WTC11 (cell line): Measurements from ENCODE around the gene JMJD8. TPM values are rescaled to one million over a fixed set of nuclear protein-coding genes. Genes with fewer than 3 reads are reported as not detected.

ENCODE experiments used
- ATAC-seq: fragments of 200-7000 bp; cut with Tn5 transposase; 2 replicates; pipeline ENCODE4 v1.10.0; 2021; ENCODE audit warnings: mild to moderate bottlenecking, moderate library complexity
- CTCF ChIA-PET: fragments of 300-600 bp; sonication (Branson Sonifier 250); formaldehyde crosslinking; loops from one replicate; lab custom pipeline; 2021; ENCODE audit warnings: antibody characterized with exemption; lab: Charles Lee
- POLR2A ChIA-PET: fragments of 350-600 bp; sonication (Branson Sonifier 250); formaldehyde crosslinking; loops from one replicate; lab custom pipeline; 2021; ENCODE audit warnings: antibody characterized with exemption; lab: Charles Lee
- DNase-seq: peaks from one replicate; pipeline ENCODE4 v3.0.0; 2021; ENCODE audit warnings: low spot score
- H3K27ac Mint-ChIP-seq: 2 replicates; pipeline ENCODE4 v1.8.0; 2021; ENCODE audit warnings: mixed read lengths
- H3K27me3 Mint-ChIP-seq: 2 replicates; pipeline ENCODE4 v1.8.0; 2021; ENCODE audit warnings: low read depth, mild to moderate bottlenecking, moderate library complexity, mixed read lengths
- H3K36me3 Mint-ChIP-seq: 2 replicates; pipeline ENCODE4 v1.8.0; 2021; ENCODE audit warnings: mixed read lengths
- H3K4me1 Mint-ChIP-seq: 2 replicates; pipeline ENCODE4 v1.8.0; 2022; ENCODE audit warnings: mixed read lengths
- H3K4me3 Mint-ChIP-seq: 2 replicates; pipeline ENCODE4 v1.8.0; 2021; ENCODE audit warnings: mild to moderate bottlenecking, moderate library complexity, mixed read lengths
- H3K9me3 Mint-ChIP-seq: 2 replicates; pipeline ENCODE4 v1.8.0; 2021; ENCODE audit warnings: mixed read lengths
- AFF4 ChIP-seq: sonication (generic); formaldehyde crosslinking; IDR thresholded peaks from 2 replicates; pipeline ENCODE4 v1.8.1; 2023; ENCODE audit warnings: mild to moderate bottlenecking, missing genetic modification reagents, borderline replicate concordance
- CBFB ChIP-seq: sonication (generic); formaldehyde crosslinking; IDR thresholded peaks from 2 replicates; pipeline ENCODE4 v1.8.1; 2022; ENCODE audit warnings: mild to moderate bottlenecking, low read depth, missing genetic modification reagents
- CREB1 ChIP-seq: sonication (generic); formaldehyde crosslinking; IDR thresholded peaks from 2 replicates; pipeline ENCODE4 v1.8.0; 2023; ENCODE audit warnings: mild to moderate bottlenecking, missing genetic modification reagents
- ELF4 ChIP-seq: sonication (generic); formaldehyde crosslinking; IDR thresholded peaks from 2 replicates; pipeline ENCODE4 v1.8.1; 2022; ENCODE audit warnings: low read depth, mild to moderate bottlenecking, moderate library complexity, missing genetic modification reagents
- EMX1 ChIP-seq: fragments of 250-450 bp; sonication (Bioruptor Pico); IDR thresholded peaks from 2 replicates; pipeline ENCODE4 v1.8.0; 2021; ENCODE audit warnings: mild to moderate bottlenecking
- ESRRA ChIP-seq: sonication (generic); formaldehyde crosslinking; IDR thresholded peaks from 2 replicates; pipeline ENCODE4 v1.8.1; 2022; ENCODE audit warnings: mild to moderate bottlenecking, missing genetic modification reagents, borderline replicate concordance
- GRHL2 ChIP-seq: fragments of 250-450 bp; sonication (Bioruptor Pico); IDR thresholded peaks from 2 replicates; pipeline ENCODE4 v1.8.0; 2022; ENCODE audit warnings: mild to moderate bottlenecking, moderate library complexity; ENCODE audit not compliant: insufficient replicate concordance, severe bottlenecking
- KAT7 ChIP-seq: sonication (generic); formaldehyde crosslinking; IDR thresholded peaks from 2 replicates; pipeline ENCODE4 v1.8.1; 2023; ENCODE audit warnings: missing genetic modification reagents, mild to moderate bottlenecking, borderline replicate concordance
- PREB ChIP-seq: sonication (generic); formaldehyde crosslinking; IDR thresholded peaks from 2 replicates; pipeline ENCODE4 v1.8.1; 2022; ENCODE audit warnings: mild to moderate bottlenecking, missing genetic modification reagents, moderate library complexity, borderline replicate concordance
- RELA ChIP-seq: sonication (generic); formaldehyde crosslinking; IDR thresholded peaks from 2 replicates; pipeline ENCODE4 v1.8.1; 2022; ENCODE audit warnings: missing genetic modification reagents, mild to moderate bottlenecking, borderline replicate concordance
- SOX15 ChIP-seq: fragments of 250-450 bp; sonication (Bioruptor Pico); IDR thresholded peaks from 2 replicates; pipeline ENCODE4 v1.9.0; 2021; ENCODE audit warnings: mild to moderate bottlenecking
- SP1 ChIP-seq: sonication (generic); formaldehyde crosslinking; conservative IDR thresholded peaks from 2 replicates; pipeline ENCODE4 v1.8.1; 2022; ENCODE audit warnings: missing genetic modification reagents
- TEAD1 ChIP-seq: sonication (generic); formaldehyde crosslinking; IDR thresholded peaks from 2 replicates; pipeline ENCODE4 v1.8.0; 2022; ENCODE audit warnings: mild to moderate bottlenecking, missing genetic modification reagents
- ZNF219 ChIP-seq: sonication (generic); formaldehyde crosslinking; IDR thresholded peaks from 2 replicates; pipeline ENCODE4 v1.8.0; 2023; ENCODE audit warnings: missing genetic modification reagents, mild to moderate bottlenecking, borderline replicate concordance
- ZNF232 ChIP-seq: sonication (generic); formaldehyde crosslinking; IDR thresholded peaks from 2 replicates; pipeline ENCODE4 v1.8.0; 2022; ENCODE audit warnings: mild to moderate bottlenecking, missing genetic modification reagents
- ZNF281 ChIP-seq: sonication (generic); formaldehyde crosslinking; IDR thresholded peaks from 2 replicates; pipeline ENCODE4 v1.8.0; 2023; ENCODE audit warnings: mild to moderate bottlenecking, missing genetic modification reagents
- total RNA-seq: library from RNA; stranded (reverse); gene quantifications from 3 replicates; pipeline ENCODE4 v1.2.3, GENCODE V29; 2021
- TF ChIP-seq, protein P1 (sequence below): sonication (generic); formaldehyde crosslinking; IDR thresholded peaks from 2 replicates; pipeline ENCODE4 v1.8.1; 2022; ENCODE audit warnings: low read depth, mild to moderate bottlenecking, moderate library complexity, missing genetic modification reagents, borderline replicate concordance
- TF ChIP-seq, protein P2 (sequence below): sonication (generic); formaldehyde crosslinking; IDR thresholded peaks from 2 replicates; pipeline ENCODE4 v1.8.1; 2022; ENCODE audit warnings: missing genetic modification reagents, borderline replicate concordance
- TF ChIP-seq, protein P3 (sequence below): sonication (generic); formaldehyde crosslinking; IDR thresholded peaks from 2 replicates; pipeline ENCODE4 v1.8.1; 2022; ENCODE audit warnings: low read depth, missing genetic modification reagents, borderline replicate concordance

Gene JMJD8
- total RNA-seq, 1 experiment from 2014 or later: 61.2 TPM

DNA sequence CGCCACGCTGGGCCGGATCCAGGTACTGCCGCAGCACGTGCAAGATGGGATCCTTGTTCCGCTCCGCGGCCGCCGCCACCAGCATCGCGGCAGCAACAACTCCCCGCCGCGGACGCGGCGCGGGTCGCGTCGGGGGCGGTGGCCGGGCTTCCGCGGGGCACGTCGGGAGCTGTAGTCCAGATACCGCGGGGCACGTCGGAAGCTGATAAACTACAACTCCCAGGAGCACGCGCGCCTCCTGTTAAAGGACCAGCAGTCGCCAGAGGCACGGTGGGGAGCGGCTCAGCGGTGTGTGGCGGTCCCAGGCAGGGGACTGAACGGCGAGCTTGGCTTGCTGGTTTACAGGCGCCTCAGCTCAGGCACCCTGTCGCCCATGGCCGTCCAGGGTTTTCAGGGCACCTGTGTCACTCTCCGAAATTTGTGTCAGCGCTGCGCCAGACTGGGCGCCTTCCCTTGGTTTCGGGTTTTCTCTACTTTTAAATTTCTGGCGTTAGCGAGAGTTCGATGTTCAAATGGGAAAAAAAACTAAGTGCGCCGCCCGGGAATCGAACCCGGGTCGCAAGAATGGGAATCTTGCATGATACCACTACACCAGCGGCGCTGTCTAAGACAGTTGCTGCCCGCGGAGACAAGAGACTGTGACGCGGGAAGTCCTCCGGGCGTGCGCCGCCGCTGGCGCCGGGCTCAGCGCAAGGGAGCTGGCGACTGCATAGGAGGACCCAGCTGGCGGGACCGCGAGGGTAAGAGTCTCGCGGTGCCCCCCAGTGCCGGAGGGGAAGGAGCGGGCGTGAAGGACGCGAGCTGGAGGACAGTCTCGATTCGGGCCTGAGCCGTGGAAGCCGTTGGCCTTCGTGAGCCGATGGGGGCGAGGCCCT lies 47.7 kb downstream of the JMJD8 start, which contains the start of gene METTL26 (continued):
- TF ChIP-seq ELF4 (CRISPR knock-in tag): no peak
- no peak; the same call in 1 of the 2 replicates for TF ChIP-seq AFF4 (CRISPR knock-in tag)
- TF ChIP-seq, protein P1, sequence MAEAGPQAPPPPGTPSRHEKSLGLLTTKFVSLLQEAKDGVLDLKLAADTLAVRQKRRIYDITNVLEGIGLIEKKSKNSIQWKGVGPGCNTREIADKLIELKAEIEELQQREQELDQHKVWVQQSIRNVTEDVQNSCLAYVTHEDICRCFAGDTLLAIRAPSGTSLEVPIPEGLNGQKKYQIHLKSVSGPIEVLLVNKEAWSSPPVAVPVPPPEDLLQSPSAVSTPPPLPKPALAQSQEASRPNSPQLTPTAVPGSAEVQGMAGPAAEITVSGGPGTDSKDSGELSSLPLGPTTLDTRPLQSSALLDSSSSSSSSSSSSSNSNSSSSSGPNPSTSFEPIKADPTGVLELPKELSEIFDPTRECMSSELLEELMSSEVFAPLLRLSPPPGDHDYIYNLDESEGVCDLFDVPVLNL (CRISPR knock-in tag): no peak
- TF ChIP-seq CBFB (CRISPR knock-in tag): no peak
- no peak for TF ChIP-seq GRHL2 (CRISPR knock-in tag)
- no peak for TF ChIP-seq ZNF281 (CRISPR knock-in tag)
- TF ChIP-seq, protein P2, sequence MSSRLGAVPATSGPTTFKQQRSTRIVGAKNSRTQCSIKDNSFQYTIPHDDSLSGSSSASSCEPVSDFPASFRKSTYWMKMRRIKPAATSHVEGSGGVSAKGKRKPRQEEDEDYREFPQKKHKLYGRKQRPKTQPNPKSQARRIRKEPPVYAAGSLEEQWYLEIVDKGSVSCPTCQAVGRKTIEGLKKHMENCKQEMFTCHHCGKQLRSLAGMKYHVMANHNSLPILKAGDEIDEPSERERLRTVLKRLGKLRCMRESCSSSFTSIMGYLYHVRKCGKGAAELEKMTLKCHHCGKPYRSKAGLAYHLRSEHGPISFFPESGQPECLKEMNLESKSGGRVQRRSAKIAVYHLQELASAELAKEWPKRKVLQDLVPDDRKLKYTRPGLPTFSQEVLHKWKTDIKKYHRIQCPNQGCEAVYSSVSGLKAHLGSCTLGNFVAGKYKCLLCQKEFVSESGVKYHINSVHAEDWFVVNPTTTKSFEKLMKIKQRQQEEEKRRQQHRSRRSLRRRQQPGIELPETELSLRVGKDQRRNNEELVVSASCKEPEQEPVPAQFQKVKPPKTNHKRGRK (CRISPR knock-in tag): no peak
- TF ChIP-seq ZNF219: peak; percentile 87; the same call in 1 of the 2 replicates
- TF ChIP-seq SOX15: no peak
- TF ChIP-seq SP1: peak; percentile 58; the same call in 1 of the 2 replicates
- peak; percentile 68; the same call in 1 of the 2 replicates for TF ChIP-seq TEAD1
- TF ChIP-seq CREB1 (CRISPR knock-in tag): no peak

DNA sequence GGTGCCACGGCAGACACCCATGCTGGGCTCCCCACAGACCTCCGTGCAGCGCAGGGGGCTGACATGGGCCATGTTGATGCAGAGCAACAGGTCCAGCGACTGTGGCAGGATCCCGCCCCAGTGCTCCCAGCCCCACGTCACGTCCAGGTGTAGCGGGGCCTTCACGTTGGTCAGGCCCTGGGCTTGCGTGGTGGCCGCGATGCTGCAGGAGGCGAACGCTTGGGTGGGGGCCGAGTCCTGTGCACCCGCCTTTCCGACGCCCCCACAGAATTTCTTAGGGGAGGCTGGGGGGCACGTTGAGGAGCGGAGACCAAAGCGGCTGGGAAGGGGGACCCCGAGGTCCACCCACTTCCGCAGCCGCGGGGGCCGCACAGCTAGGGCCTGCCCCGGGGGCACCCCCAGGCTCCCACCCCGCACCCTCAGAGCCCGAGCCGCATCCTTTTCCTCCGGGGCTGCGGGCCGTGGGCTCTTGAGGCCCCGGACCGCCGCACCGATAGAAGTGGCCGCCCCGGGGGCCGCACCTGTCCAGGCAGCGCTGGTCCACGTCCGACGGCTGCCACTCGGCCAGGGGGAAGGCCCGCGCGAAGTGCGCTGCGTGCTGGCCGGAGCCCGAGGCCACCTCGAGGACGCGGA lies 48.4 kb downstream of the JMJD8 start:
- peak overlapping the region; percentile 60 for H3K4me3 Mint-ChIP-seq
- TF ChIP-seq, protein P1 (CRISPR knock-in tag): no peak
- no peak for TF ChIP-seq EMX1
- TF ChIP-seq ZNF232 (CRISPR knock-in tag): 0 out of 2 replicates have a peak, but pooled peaks have one; percentile 23
- TF ChIP-seq ESRRA (CRISPR knock-in tag): 0 out of 2 replicates have a peak, but pooled peaks have one; percentile 27
- TF ChIP-seq PREB (CRISPR knock-in tag): 0 out of 2 replicates have a peak, but pooled peaks have one; percentile 39
- TF ChIP-seq, protein P3, sequence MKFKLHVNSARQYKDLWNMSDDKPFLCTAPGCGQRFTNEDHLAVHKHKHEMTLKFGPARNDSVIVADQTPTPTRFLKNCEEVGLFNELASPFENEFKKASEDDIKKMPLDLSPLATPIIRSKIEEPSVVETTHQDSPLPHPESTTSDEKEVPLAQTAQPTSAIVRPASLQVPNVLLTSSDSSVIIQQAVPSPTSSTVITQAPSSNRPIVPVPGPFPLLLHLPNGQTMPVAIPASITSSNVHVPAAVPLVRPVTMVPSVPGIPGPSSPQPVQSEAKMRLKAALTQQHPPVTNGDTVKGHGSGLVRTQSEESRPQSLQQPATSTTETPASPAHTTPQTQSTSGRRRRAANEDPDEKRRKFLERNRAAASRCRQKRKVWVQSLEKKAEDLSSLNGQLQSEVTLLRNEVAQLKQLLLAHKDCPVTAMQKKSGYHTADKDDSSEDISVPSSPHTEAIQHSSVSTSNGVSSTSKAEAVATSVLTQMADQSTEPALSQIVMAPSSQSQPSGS (CRISPR knock-in tag): 0 out of 2 replicates have a peak, but pooled peaks have one; percentile 35
- peak; percentile 82 for TF ChIP-seq KAT7
- peak; percentile 90; the same call in 1 of the 2 replicates for TF ChIP-seq RELA (CRISPR knock-in tag)

More for the DNA sequence above, 48.4 kb downstream of the JMJD8 start:
- no peak overlapping the region for H3K27ac Mint-ChIP-seq
- H3K9me3 Mint-ChIP-seq: no peaks in the 10 kb centered on the region
- ATAC-seq (no peak), DNase-seq (no peak)
- H3K4me1 Mint-ChIP-seq: peaks cover 19% of the 10 kb centered on the region
- ChIA-PET CTCF (interaction anchor here (1.0 to 4.0 kb wide), 7 partner anchors 12 to 108 kb away, joined by 3 to 37 read pairs (median 7); partner anchors contain the start of genes CAPN15 and WDR90), POLR2A (interaction anchor here (0.6 to 1.5 kb wide), 3 partner anchors 12 to 56 kb away, joined by 3 to 7 read pairs (median 3); partner anchors contain the start of gene WDR90)
- peaks cover 4% of the 10 kb centered on the region; the same call in 1 of the 2 replicates for H3K27me3 Mint-ChIP-seq
- no peaks in the 10 kb centered on the region for H3K36me3 Mint-ChIP-seq
